ENCODE measurements around the gene UBR3.
"Not testable (repeated sequence)": the region's sequence is repeated elsewhere in the genome, so short reads cannot be mapped to it uniquely, and the experiment has no call there.

UBR3 gene

GRCh38 chr2:170106102-170106840, 279.0 kb downstream of the UBR3 start:
- DNase-seq (ENCODE audit: low read depth), result no peak

- DNase-seq (ENCODE audit: low read depth), result no peak
These were observed 286.1 kb downstream of the UBR3 start for GRCh38 chr2:170113168-170113894.

- DNase-seq (ENCODE audit: low read depth), result no peak
These were observed 288.4 kb downstream of the UBR3 start for GRCh38 chr2:170115501-170116229.

- DNase-seq (ENCODE audit: low read depth), result no peak
These were observed 291.4 kb downstream of the UBR3 start for GRCh38 chr2:170118641-170119040.

- DNase-seq (ENCODE audit: low read depth), result not testable (repeated sequence)
These were observed 292.1 kb downstream of the UBR3 start for GRCh38 chr2:170119326-170119725.

- DNase-seq (ENCODE audit: low read depth), result no peak
These were observed 294.4 kb downstream of the UBR3 start for GRCh38 chr2:170121689-170122088.

- DNase-seq (ENCODE audit: low read depth), result no peak
These were observed 295.8 kb downstream of the UBR3 start for GRCh38 chr2:170122883-170123547.

GRCh38 chr2:170123593-170123992, 296.3 kb downstream of the UBR3 start:
- DNase-seq (ENCODE audit: low read depth), result no peak

GRCh38 chr2:170126138-170126728, 299.0 kb downstream of the UBR3 start:
- not testable (repeated sequence) for DNase-seq (ENCODE audit: low read depth)
